NCI-H345 (cell line): ENCODE results near the gene ANXA8.
"Not testable (repeated sequence)": the region's sequence is repeated elsewhere in the genome, so short reads cannot be mapped to it uniquely, and the experiment has no call there.

ENCODE experiments used
- DNase-seq: peaks from one replicate; lab custom pipeline; 2025; lab: John Stamatoyannopoulos, UW

Gene ANXA8, protein sequence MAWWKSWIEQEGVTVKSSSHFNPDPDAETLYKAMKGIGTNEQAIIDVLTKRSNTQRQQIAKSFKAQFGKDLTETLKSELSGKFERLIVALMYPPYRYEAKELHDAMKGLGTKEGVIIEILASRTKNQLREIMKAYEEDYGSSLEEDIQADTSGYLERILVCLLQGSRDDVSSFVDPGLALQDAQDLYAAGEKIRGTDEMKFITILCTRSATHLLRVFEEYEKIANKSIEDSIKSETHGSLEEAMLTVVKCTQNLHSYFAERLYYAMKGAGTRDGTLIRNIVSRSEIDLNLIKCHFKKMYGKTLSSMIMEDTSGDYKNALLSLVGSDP

DNA sequence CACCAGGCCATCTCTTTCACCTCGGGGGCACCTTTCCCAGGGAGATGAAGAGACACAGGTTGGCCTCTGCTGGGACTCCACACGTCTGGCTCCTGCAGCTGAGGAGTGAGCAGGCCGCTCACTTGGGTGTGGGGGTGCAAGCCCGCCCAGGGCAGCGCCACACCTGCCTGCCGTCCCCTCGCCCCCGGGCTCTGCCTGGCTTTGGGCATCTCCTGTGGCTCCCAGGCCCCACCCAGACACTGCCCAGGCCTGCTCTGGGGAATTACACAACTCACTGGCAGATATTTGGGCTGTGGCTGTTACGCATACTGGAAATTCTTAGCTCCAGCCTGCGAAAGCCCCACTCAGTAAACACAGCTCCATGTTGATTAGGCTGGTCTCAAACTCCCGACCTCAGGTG, at the start of gene ANXA8:
ANXA8 (minus strand) TSS at position 193 of the 400 bp plus-strand sequence; CDS start at position 11, 182 bp downstream.
- not testable (repeated sequence) for DNase-seq

DNA sequence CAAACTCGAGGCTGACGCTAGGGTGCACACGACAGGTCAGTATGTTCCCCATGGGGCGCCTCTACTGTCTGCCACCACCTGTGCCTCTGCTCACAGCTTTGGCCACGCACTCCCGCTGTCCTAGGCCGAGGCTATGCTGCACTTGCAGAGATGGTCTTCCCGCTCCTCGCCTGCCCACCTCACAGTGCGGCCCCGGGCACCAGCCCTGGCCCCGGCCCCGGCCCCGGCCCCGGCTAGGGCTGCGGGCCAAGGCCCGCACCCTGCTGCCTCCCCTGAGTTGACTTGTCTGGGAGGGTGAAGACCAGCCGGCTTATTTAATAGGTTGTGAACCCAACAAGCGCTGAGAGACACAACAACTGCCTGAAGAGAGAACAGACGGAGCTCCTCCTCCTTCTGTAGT, 39.6 kb upstream of the ANXA8 start, which contains the start of gene AGAP9:
AGAP9 (minus strand) TSS at position 164 of the 400 bp plus-strand sequence; CDS start at position 52, 112 bp downstream.
- not testable (repeated sequence) for DNase-seq

DNA sequence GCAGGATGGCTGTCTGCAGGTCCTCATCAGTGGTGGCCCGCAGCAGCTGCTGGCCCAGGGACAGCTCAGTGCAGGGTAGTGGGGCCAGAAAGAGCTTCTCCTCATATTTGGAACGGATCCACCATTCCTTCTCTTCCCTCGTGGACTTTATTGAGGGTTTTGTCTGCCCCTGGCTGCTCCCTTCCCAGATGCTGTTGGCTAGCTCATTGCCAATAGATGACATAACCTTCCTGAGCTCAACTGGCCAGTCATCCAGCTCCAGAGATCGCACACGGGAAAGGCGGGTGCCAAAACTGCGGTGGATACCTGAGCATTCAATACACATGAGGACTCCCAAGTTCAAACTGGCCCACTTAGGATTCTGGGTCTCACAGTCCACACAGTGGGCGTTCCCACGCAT, 18.4 kb upstream of the ANXA8 start:
- DNase-seq: not testable (repeated sequence)

DNA sequence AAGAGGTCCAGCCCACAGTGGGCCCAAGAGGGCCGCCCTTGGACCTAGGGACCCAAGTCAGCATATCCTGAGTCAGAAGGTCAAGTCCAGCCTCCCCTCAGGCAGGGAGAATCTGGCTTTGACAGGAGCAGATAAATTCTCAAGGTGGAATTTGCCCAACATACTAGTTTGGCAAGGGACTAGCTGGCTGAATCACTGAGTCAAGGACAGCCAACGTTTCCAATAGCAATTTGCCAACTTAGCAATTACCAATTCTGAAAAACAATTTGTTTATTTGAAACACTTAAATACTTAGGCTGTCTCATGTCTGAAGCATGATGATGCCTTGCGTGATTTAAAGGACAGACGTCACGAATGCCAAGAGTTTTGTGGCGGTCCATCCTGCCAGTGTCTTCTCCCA, 10.3 kb upstream of the ANXA8 start:
- DNase-seq: not testable (repeated sequence)

DNA sequence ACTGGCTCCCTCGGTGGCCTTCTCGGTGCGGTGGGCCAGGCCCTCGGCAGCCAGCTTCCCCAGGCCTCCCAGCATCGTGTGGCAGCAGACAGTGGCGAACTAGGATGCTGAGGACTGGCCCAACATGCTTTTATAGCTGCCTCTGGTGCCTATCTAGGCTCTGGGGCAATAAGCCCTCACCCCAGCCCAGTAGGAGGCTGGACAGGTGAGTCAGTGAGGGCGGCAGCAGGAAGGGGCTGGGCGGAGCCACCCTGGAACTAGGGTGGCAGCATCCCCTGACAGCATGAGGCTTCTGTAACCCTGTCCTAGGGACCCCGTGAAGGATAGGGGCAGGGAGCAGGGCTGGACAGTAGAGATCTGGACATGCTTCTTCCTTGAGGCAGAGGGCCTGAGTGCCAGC, 7.7 kb upstream of the ANXA8 start, which contains the start of gene FAM25G:
FAM25G (minus strand) TSS at position 101 of the 400 bp plus-strand sequence; CDS start at position 75, 26 bp downstream.
- DNase-seq: not testable (repeated sequence)

DNA sequence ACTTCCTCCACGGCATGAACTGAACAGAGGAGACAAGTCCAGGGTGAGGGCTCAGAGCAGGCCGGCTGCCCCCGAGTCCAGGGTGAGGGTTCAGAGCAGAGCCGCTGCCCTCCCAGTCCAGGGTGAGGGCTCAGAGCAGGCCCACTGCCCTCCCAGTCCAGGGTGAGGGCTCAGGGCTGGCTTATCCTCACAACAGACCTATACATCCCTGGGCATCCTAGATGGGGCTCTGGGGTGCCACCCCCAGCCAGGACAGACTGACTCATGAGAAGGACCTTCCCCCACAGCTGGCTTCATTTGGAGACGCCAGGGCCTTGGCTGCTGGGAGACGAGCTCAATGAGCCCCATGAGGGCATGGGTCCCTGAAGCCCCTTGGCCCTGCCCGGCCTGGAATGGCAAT, 5.7 kb upstream of the ANXA8 start:
- not testable (repeated sequence) for DNase-seq

DNA sequence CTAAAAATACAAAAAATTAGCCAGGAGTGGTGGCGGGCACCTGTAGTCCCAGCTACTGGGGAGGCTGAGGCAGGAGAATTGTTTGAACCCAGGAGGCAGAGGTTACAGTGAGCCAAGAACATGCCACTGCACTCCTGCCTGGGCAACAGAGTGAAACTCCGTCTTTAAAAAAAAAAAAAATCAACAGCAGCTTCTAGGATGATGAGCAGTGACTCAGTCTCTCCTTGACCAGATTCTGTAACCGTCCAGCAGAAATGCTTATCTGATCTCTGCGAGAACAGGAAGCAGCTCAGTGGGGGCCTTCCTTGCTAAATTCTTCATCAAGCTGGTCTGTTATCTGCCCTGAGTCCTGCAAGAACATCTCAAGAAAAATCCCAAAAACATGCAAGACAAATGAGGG, 2.0 kb upstream of the ANXA8 start:
- not testable (repeated sequence) for DNase-seq

DNA sequence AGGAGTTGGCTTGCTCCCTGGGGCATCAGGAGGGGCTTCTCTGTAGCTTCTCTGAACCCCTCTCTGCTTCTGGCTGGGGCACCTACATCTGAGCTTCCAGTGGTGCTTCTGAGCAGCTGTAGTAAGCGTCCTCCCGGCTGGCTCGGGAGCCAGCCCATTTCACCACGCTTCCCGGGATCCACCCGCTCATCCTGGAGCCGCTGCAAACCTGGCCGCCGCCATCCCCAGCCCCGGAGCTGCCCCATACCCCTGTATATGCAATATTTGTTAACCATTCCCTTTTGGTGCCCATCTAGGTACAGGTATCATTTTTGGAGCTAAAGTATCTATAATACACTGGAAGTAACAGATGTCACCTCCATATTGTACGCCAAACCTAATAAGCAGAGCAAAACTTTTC, 871 bp upstream of the ANXA8 start:
- DNase-seq: not testable (repeated sequence)

DNA sequence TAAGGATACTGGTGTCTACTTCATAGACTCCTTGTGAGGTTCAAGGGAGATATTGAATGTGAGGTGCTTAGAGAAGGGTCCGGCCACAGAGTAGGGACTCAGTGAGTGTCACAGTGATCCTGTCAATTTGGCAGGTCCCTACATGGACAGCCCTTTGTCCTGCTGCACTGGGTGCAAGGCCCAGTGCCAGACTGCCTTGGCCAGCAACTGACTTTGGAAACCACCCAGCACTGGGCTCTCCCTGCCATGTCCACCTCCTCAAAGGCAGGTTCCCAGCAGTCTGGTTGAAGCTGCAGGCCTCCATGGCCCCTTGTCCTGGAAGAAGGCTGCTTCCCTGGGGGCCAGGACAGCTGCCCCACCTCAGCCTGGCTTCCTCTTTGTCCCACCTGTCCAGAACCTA, 1.5 kb downstream of the ANXA8 start:
- DNase-seq: not testable (repeated sequence)

DNA sequence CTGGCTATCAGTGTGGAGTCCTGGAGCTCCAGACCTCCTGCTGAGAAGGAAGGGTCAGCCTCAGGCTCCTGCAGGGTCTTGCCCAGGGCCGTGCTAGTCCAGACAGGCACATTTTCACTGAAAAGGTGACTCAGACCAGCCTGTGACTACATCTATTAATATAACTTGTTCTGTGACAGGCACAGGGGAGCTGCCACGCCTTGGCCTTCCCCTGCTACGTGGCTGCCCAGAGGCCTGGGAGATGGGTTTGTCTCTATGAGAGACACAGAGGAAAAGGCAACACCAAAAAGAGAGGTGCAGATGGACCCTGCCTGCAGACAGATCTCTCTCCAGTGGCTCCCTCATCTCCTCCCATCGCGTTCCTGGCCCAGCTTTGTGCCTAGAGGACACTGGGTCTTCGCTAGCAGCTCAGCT, 2.1 kb downstream of the ANXA8 start:
- not testable (repeated sequence) for DNase-seq

DNA sequence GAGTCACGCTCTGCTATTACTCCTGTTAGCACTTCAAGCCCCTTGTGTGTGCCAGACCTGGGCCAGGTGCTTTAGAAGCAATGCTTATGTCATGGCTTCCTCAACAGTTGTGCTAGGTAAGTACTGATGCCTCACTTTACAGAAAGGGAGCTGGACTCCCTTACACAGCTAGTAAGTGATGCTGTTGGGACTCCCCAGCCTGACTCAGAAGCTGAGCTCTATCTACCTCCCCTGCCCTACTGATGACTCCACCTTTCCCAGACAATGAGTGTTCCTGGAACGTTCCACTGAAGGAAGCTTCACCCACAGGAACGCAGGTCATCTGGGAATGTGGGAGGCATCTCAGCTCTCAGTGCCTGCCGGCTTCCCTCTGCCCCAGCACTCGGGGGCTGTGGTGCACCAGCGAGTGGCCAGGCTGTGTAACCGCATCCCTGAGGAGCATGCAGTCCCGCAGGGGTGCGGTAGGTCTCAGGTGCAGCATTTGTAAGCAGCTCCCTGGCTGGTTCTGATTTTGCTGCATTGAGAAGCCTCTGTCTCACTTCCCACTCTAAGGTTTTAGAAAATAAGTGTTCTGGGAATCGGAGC, 2.6 kb downstream of the ANXA8 start:
- DNase-seq: not testable (repeated sequence)

DNA sequence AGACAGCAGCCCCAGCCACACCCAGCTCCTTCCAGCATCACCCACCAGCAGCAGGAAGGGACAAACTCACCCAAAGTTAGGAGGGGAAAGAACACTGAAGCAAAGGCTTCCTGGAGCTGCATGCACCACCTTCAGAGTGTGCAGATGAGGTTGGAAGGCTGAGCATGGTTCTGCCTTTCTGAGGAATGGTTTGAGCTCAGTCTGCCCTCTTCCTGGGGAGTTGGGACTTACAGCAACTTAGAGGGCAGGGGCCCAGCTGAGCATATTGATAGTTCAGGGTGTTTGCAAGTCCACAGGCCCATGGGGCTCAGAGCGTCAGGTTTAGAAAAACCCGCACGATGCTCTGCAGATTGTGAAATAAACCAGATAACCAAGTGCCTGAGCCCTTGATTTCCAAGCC, 3.8 kb downstream of the ANXA8 start:
- not testable (repeated sequence) for DNase-seq

DNA sequence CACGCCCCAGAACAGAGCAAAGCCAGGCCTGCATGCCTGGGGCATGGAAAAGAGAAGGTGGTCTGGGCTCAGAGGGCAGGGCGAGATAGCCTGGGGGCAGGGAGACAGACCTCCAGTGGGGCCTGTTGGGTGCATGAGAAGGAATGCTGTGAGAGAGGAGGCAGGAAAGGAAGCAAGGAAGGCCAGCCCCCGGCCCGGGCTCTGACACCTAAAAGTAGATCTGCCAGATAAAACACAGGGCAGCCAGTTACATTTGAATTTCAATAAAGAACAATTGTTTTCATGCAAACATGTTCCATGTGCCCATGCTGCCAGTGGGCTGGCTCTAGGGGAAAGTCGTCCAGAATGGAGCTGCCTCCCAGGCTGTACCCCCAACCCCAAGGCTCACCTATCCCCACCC, 5.8 kb downstream of the ANXA8 start:
- not testable (repeated sequence) for DNase-seq

DNA sequence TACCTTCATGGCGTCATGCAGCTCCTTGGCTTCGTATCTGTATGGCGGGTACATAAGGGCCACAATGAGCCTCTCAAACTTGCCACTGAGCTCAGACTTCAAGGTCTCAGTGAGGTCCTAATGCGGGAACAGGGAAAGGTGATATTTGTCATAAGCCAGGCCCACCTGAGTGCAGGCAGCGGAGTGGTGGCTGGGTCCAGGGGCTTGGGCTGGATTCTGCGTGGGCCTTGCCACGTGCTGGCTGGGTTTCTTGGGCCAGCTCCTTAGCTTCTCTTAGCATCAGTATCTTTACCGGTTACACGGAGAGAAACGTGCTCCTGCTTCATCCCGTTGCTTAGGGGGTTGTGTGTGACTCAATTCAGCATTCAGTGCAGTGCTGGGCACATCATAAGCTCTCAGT, 6.8 kb downstream of the ANXA8 start:
- not testable (repeated sequence) for DNase-seq

DNA sequence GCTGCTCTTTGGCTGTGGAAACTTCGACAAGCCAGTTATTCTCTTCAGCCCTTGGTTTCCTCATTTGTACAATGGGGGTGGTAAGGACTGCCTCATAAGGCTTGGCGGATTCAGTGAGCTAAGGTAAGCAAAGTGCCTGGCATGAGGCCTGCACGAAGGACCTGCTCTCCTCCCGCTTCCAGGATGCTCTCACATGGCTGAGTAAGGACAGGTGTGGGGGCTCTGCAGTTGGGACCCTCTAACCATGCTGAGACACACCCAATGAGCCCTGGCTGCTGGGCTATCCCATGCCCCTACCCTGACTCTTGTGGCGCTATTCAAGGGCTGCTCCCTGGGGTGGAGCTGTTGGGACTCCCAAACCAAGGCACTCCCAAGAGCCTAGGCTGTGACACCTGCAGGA, 8.8 kb downstream of the ANXA8 start:
- not testable (repeated sequence) for DNase-seq

DNA sequence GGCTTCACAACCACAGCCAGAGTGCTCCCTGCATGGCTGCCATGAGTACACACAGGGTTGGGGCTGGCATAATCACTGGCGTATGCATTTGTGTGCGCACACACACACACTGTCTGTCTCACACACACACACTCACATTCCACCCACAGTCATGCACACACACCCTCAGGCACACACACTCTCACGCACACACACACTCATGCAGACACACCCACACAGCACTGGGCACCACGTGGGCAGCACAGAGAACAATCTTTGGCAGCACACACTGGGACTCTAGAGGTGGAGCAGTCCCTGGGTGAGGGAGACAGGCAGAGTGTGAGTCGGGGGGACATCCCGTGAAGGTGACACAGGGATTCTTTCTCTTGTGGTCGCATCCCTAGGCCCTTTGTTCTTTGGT, 10.4 kb downstream of the ANXA8 start:
- not testable (repeated sequence) for DNase-seq

DNA sequence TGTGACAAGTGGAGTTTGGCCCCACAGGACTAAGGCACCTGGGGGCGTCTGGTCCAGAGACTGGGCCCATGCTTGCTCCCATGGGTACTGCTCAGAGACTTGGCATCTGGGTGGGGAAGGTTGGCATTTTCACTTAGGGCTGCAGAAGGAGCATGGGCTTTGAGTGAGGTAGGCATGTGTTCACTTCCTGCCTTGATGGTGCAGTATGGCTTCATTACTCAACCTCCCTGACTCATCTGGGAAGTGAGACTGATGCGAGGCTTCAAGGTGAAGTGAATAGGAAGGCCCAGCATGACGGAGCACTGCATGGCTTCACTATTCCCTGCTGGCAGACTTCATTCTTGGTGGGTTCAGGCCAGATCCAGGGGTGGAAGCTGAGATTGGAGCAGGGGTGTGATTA, 11.3 kb downstream of the ANXA8 start:
- not testable (repeated sequence) for DNase-seq

DNA sequence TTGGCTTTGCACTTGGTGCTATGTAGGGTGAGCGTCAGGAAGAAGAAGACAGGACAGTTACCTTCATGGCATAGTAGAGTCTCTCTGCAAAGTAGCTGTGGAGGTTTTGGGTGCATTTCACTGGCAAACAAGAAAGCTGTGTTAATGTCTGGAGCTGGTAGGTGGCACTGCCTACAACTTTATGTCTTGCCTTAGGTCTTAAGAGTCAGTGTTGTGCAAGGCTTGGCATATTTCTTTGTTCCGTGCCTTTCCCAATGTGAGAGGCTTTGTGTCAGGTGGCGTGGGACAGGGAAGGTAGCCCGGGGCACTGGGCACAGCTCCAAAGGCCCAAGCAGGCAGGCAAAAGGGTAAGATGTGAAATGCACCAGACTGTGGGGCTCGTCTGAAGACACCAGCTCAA, 11.8 kb downstream of the ANXA8 start:
- DNase-seq: not testable (repeated sequence)

DNA sequence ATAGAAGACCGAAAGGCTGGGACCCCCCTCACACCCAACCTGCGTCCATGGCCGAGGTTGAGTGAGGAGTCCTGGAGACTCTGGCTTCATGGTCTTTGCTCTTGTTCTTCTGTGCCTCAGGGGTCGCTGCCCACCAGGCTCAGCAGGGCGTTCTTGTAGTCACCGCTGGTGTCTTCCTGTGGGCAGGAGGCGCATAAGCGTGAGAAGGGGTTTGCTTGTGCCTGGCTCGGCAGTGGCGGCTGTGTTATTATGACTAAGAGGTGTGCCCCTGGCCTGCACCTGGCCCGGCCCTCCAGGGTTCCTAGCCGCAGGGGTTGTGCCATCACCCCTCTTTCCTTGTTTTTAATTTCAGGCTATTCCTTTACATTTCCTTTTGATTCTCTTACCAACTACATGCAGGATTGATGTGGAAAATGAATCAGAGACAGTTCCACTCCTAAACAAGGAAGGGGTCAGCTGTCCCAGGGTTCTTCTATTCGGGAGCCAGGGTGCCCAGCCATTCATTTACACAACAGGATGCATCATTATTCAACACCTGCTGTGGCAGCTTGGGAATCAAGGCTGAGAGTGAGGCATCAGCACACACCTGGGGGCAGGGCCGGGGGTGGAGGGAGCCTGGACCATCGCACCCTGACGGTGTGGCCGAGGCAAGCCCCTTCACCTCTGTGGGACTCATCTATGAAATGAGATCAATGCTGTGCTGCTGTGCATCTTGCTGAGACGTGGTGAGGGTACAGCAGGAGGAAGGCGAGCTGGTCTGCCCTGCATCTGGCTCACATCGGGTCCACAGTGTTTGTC, 15.0 kb downstream of the ANXA8 start:
- DNase-seq: not testable (repeated sequence)

DNA sequence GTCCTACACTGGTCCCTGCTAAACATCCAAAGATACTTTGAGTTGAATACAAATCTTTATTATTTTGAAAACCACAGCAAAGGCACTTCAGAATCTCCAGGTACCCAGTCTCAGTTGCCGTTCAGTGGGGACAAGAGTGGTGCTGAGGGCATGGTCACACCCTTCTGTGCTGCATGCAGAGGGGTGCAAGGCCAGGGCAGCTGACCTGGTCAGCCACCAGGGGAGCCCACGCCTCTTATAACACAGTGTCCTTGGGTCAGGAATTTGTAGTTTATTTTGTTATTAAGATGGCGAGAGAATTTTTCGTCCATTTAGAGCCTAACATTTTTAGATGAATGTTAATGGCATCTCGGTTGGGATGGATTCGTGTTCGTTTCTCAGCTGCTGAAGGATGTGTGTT, 16.0 kb downstream of the ANXA8 start:
- not testable (repeated sequence) for DNase-seq

DNA sequence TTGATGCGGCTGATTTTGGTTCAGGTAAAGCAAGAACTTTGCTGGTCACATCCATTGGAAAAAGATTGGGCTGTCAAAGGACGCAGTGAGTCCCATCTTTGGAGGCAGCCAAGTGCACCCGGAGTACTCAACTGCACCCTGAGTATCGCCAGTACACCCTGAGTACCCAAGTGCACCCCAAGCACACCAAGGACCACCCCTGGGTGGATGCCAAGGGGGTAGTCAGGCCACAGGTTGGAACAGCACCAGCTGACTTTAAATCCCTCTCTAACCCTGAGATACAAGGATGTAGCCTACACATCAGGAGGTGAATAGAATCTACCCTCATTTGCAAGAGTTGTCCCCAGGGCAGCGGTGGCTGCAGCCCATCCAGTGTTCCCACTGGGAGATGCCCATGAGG, 16.5 kb downstream of the ANXA8 start:
- DNase-seq: not testable (repeated sequence)

DNA sequence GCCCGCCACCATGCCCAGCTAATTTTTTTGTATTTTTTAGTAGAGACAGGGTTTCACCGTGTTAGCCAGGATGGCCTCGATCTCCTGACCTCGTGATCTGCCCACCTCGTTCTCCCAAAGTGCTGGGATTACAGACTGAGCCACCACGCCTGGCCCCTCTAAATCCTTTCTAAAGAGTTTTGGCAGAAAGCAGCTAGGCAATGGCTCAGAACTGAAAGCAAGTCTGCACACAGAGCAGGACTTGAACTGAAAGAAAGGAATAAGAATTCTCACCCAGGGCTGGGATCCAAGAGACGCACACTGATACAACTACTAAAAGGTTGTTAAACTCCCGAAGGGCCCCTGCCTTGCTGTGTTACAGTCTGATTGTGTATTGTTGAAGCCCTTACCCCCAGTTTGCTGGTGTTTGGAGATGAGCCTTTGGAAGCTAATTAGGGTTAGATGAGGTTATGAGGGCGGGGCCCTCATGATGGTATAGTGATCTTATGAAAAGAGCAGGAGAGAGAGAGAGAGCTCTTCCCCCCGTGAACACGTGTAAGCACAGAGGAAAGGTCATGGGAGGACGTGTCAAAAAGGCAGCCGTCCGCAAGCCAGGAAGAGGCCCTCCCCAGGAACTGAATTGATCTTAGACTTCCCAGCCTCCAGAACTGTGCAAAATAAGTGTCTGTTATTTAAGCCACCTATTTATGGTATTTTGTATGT, 18.5 kb downstream of the ANXA8 start:
- DNase-seq: not testable (repeated sequence)
